ENCODE measurements around the gene ADGRG1.
"Not testable (repeated sequence)": the region's sequence is repeated elsewhere in the genome, so short reads cannot be mapped to it uniquely, and the experiment has no call there.

ADGRG1 gene

DNA sequence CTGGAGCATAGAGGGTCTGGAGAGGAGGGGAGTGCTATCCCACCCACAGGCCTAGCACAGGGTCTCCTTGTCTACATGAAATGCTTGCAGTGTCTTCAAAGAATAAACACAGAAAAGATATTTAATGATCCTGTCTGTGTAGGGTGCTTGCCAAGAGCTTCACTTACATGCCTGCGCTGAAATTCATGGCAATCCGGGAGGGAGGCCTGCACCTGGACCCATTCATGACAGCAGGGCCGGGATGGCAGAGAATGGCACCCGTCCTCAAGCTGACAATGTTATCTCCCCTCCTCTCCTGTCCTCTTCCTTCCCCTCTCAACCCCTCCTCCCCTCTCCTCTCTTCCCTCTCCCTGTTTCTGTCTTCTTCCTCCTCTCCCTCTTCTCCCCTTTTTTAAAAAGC lies 41.8 kb downstream of the ADGRG1 start:
- Histone ChIP-seq H3K27ac (peak overlapping the region in 9 of 11 experiments; percentile 5 to 78 (median 50); a peak in 14 of 22 replicates), H3K36me3 (0 out of 22 replicates have a peak, but pooled peaks cover 0 to 5% (median 0%) of the 10 kb centered on the region in 11 experiments), H3K4me1 (peaks cover 4 to 93% (median 44%) of the 10 kb centered on the region in 10 experiments), H3K4me2 (peak overlapping the region; percentile 19 to 95 (median 56); a peak in 21 of 22 replicates), H3K9me3 (replicated peaks in 1 of 11) (no peaks in the 10 kb centered on the region), H4K20me1 (no peaks in the 10 kb centered on the region), H3K4me3 (peak overlapping the region in 2 of 10 experiments; percentile 30 to 38; a peak in 2 of 20 replicates), H3K9ac (peak overlapping the region in 3 of 11 experiments; percentile 2 to 37 (median 8); a peak in 2 of 22 replicates), H3K27me3 (no peaks in the 10 kb centered on the region)
- TF ChIP-seq Cebpa-rat (IDR thresholded peaks at IDR 0.05): no peak

DNA sequence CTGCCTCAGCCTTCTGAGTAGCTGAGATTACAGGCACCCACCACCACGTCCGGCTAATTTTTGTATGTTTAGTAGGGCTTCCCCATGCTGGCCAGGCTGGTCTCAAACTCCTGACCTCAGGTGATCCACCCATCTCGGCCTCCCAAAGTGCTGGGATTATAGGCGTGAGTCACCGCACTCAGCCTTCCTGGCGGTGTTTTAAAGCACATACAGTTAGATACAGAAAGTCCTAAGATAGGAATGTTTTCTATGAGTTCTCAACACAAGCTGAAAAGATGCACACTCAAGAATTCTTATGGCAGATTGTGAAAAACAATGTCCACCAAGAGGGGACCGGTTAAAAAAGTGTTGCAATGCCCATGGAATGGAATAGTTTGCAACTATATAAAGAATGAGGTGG lies 43.0 kb downstream of the ADGRG1 start:
- H3K27me3 ChIP-seq; H3K9me3 ChIP-seq (replicated peaks in 1 of 11); H4K20me1 ChIP-seq; H3K36me3 ChIP-seq; H3K9ac ChIP-seq; H3K4me3 ChIP-seq; H3K27ac ChIP-seq: not testable (repeated sequence)
- Histone ChIP-seq H3K4me2 (peak overlapping the region in 2 of 11 experiments; percentile 26; a peak in 3 of 22 replicates), H3K4me1 (peaks cover 17 to 95% (median 55%) of the 10 kb centered on the region in 10 experiments)

DNA sequence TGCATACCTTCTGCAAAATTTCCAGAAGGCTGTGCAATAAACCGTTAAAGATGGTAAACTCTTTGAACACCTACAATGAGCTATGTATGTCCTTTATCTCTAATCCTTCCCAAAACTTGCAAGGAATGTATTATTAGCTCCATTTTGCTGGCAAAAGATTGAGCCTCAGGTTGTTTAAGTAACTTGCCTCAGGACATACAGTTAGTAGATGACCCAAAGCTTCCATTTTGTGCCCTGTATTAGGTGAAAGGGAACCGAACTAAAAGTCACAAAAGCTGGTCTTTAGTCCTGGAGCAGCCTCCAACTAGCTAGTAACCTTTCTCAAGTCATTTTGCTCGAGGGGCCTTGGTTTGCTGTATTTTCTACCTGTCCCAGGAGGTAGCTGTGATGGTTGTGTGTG lies 44.0 kb downstream of the ADGRG1 start:
- Histone ChIP-seq H3K4me3 (no peak overlapping the region), H3K27me3 (no peaks in the 10 kb centered on the region), H3K9me3 (replicated peaks in 1 of 11) (no peaks in the 10 kb centered on the region), H3K4me1 (peaks cover 24 to 95% (median 58%) of the 10 kb centered on the region in 10 experiments), H4K20me1 (no peaks in the 10 kb centered on the region), H3K4me2 (no peak overlapping the region), H3K27ac (no peak overlapping the region), H3K9ac (no peak overlapping the region), H3K36me3 (0 out of 22 replicates have a peak, but pooled peaks cover 0 to 5% (median 0%) of the 10 kb centered on the region in 11 experiments)
- TF ChIP-seq Cebpa-rat (IDR thresholded peaks at IDR 0.05): no peak

DNA sequence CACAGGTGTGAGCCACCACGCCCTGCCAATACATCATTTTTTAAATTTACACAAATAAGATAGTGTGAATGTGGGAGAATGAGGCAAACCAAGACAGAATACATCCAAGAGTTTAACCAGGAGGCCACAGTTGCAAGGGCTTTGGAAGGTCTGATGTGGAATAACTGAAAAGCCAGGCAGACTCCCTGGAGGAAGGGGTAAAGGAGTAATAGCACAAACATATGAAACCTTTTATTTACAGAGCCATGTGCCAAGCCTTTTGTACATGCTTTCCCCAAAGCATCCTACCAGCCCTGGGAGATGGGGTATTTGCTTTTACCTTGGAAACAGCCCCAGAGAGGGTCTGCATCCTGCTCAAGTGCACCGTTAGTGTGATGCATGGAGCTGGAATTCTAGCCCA lies 44.4 kb downstream of the ADGRG1 start:
- 0 out of 22 replicates have a peak, but pooled peaks cover 0 to 5% (median 0%) of the 10 kb centered on the region in 11 experiments for H3K36me3 ChIP-seq
- 0 out of 22 replicates have a peak overlapping the region, but pooled peaks of 1 of the 11 experiments have one; percentile 78 for H3K4me2 ChIP-seq
- no peaks in the 10 kb centered on the region for H4K20me1 ChIP-seq
- H3K9ac ChIP-seq: no peak overlapping the region
- H3K4me3 ChIP-seq: no peak overlapping the region
- no peak overlapping the region for H3K27ac ChIP-seq
- no peak for TF ChIP-seq Cebpa-rat (IDR thresholded peaks at IDR 0.05)
- H3K4me1 ChIP-seq: peaks cover 28 to 95% (median 58%) of the 10 kb centered on the region in 10 experiments
- H3K27me3 ChIP-seq: no peaks in the 10 kb centered on the region
- no peaks in the 10 kb centered on the region for H3K9me3 ChIP-seq (replicated peaks in 1 of 11)

DNA sequence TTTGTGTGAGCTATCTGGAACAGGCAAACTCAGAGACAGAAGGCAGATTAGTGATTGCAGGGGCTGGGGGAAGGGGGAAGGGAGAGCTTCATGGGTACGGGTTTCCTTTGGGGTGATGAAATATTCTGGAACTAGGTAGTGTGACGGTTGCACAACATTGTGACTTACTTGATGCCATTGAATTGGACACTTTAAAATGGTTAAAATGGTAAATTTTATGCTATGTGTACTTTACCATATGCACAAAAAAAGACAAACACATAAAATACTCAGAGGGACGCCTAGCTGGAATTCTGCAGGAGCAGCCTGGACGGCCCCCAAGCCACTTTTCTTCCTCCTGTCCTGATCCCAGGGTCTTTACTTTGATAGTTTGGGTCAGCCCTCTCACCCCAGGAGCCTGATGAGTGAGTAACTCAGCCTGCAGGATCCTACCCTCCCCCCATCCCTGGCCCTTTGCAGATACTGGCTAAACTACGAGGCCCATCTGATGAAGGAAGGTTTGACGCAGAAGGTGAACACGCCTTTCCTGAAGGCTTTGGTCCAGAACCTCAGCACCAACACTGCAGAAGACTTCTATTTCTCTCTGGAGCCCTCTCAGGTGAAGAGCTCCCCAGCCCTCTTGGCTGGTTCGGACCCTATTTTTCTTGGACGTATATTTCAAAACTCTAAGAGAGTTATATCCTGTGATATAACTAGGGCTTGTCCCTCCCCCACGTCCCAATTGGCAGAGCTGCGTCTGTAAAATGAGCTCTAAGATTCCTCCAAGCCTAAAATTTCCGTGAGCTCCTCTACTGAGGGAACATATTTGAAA lies 47.5 kb downstream of the ADGRG1 start:
- no peak overlapping the region for H3K4me3 ChIP-seq
- peaks cover 47 to 94% (median 61%) of the 10 kb centered on the region in 10 experiments for H3K4me1 ChIP-seq
- H3K36me3 ChIP-seq: 0 out of 22 replicates have a peak, but pooled peaks cover 0 to 5% (median 0%) of the 10 kb centered on the region in 11 experiments
- TF ChIP-seq Cebpa-rat (IDR thresholded peaks at IDR 0.05): peak in 8 of 11 experiments; percentile 16 to 77 (median 55); a peak in 10 of 22 replicates
- peak overlapping the region in 8 of 11 experiments; percentile 31 to 63 (median 49); a peak in 13 of 22 replicates for H3K9ac ChIP-seq
- peak overlapping the region in 9 of 11 experiments; percentile 32 to 75 (median 72); a peak in 18 of 22 replicates for H3K27ac ChIP-seq
- H4K20me1 ChIP-seq: no peaks in the 10 kb centered on the region
- peak overlapping the region; percentile 42 to 89 (median 78); a peak in 21 of 22 replicates for H3K4me2 ChIP-seq
- H3K27me3 ChIP-seq: no peaks in the 10 kb centered on the region
- no peaks in the 10 kb centered on the region for H3K9me3 ChIP-seq (replicated peaks in 1 of 11)

DNA sequence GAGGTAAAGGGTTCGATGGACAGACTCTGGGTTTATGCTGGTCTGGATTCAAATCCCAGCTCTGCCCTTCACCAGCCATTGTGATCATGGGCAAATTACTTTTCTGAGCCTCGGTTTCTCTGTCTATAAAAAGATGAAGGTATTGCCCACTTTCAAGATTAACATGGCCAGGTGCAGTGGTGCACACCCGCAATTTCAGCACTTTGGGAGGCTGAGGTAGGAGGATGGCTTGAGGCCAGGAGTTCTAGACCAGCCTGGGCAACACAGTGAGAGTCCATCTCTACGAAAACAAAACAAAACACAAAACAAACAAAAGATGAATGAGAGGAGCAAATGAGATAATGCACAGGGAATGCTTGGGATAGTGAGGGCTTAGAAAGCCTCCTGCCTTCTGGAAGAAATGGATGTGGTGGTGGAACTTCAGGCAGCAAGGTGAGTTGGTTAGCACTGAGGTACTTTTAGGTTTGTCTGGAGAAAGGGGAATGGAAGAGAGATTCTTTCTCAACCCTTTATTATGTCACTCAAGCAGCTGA lies 48.2 kb downstream of the ADGRG1 start:
- no peak for TF ChIP-seq Cebpa-rat (IDR thresholded peaks at IDR 0.05)
- 0 out of 22 replicates have a peak, but pooled peaks cover 0 to 5% (median 0%) of the 10 kb centered on the region in 11 experiments for H3K36me3 ChIP-seq
- H4K20me1 ChIP-seq: no peaks in the 10 kb centered on the region
- H3K27me3 ChIP-seq: no peaks in the 10 kb centered on the region
- H3K9me3 ChIP-seq (replicated peaks in 1 of 11): no peaks in the 10 kb centered on the region
- no peak overlapping the region for H3K4me3 ChIP-seq
- peak overlapping the region in 4 of 11 experiments; percentile 31 to 63 (median 48); a peak in 3 of 22 replicates for H3K9ac ChIP-seq
- H3K4me2 ChIP-seq: peak overlapping the region in 10 of 11 experiments; percentile 50 to 89 (median 81); a peak in 18 of 22 replicates
- H3K4me1 ChIP-seq: peaks cover 49 to 94% (median 67%) of the 10 kb centered on the region in 10 experiments
- peak overlapping the region in 9 of 11 experiments; percentile 32 to 75 (median 72); a peak in 18 of 22 replicates for H3K27ac ChIP-seq

DNA sequence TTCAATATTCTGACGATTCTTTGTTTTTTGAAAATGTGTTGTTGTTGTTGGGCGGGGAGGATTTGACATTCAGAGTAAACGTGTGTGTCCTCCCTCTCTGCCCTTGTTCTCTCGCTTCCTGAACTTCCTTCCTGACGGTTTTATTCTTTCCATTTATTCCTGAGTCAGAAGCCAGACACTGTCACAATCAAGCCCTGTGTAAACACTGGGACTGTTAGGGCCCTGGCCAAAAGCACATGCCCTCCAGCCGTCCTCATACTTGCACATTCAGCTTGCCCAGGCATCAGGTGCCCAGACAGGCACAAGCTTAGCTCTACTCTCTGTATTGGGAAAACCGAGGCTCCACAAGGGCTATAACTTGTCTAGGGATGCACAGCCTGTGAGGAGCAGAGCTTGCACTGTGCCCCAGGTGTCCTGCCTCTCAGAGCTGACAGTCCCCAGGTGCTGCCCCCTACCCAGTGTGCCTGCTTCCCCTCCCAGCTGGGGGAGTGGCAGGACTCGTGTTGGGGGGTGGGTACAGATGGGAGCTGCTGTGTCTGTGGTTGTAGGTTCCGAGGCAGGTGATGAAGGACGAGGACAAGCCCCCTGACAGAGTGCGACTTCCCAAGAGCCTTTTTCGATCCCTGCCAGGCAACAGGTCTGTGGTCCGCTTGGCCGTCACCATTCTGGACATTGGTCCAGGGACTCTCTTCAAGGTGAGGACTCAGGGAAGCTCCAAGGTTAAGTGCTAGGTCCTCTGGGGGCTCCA lies 49.4 kb downstream of the ADGRG1 start:
- H3K4me1 ChIP-seq: peaks cover 49 to 98% (median 74%) of the 10 kb centered on the region in 10 experiments
- H3K9me3 ChIP-seq (replicated peaks in 1 of 11): no peaks in the 10 kb centered on the region
- TF ChIP-seq Cebpa-rat (IDR thresholded peaks at IDR 0.05): no peak
- no peaks in the 10 kb centered on the region for H3K27me3 ChIP-seq
- H3K4me2 ChIP-seq: peak overlapping the region; percentile 44 to 89 (median 78)
- 0 out of 22 replicates have a peak, but pooled peaks cover 0 to 5% (median 0%) of the 10 kb centered on the region in 11 experiments for H3K36me3 ChIP-seq
- H3K9ac ChIP-seq: peak overlapping the region in 8 of 11 experiments; percentile 28 to 55 (median 40); a peak in 14 of 22 replicates
- no peaks in the 10 kb centered on the region for H4K20me1 ChIP-seq
- H3K4me3 ChIP-seq: no peak overlapping the region
- peak overlapping the region in 9 of 11 experiments; percentile 7 to 75 (median 68); a peak in 17 of 22 replicates for H3K27ac ChIP-seq

DNA sequence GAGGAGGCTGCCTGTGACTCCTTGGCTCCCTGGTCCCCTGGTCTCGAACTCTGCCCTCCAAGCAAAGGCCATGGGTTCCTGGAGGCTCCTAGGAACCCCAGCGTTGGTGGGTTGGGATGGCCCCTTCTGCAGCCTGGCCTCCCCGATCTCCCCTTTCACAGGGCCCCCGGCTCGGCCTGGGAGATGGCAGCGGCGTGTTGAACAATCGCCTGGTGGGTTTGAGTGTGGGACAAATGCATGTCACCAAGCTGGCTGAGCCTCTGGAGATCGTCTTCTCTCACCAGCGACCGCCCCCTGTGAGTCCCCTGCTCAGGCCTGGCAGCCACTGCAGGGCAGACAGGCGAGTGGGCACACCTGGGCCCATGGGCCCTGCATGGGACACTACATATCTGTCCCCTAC lies 50.6 kb downstream of the ADGRG1 start:
- no peak overlapping the region for H3K9ac ChIP-seq
- peak overlapping the region; percentile 44 to 89 (median 78); a peak in 21 of 22 replicates for H3K4me2 ChIP-seq
- no peak for TF ChIP-seq Cebpa-rat (IDR thresholded peaks at IDR 0.05)
- H4K20me1 ChIP-seq: no peaks in the 10 kb centered on the region
- no peaks in the 10 kb centered on the region for H3K9me3 ChIP-seq (replicated peaks in 1 of 11)
- H3K4me3 ChIP-seq: no peak overlapping the region
- no peaks in the 10 kb centered on the region for H3K36me3 ChIP-seq
- peak overlapping the region in 8 of 11 experiments; percentile 34 to 75 (median 56); a peak in 16 of 22 replicates for H3K27ac ChIP-seq
- no peaks in the 10 kb centered on the region for H3K27me3 ChIP-seq
- H3K4me1 ChIP-seq: peaks cover 60 to 98% (median 84%) of the 10 kb centered on the region in 10 experiments
